Epithelial cell of prostate (primary cell): Measurements from ENCODE around the gene NINJ2.
"Not testable (repeated sequence)": the region's sequence is repeated elsewhere in the genome, so short reads cannot be mapped to it uniquely, and the experiment has no call there.

Experiments used
- DNase-seq: peaks from one replicate; pipeline ENCODE4 v3.0.0-alpha.2; 2011; ENCODE audit warnings: low read depth, low spot score
- H3K27ac ChIP-seq: fragments of 450-650 bp; 2 replicates; pipeline ENCODE4 v1.5.1; 2017; ENCODE audit warnings: mild to moderate bottlenecking

Gene NINJ2

DNA sequence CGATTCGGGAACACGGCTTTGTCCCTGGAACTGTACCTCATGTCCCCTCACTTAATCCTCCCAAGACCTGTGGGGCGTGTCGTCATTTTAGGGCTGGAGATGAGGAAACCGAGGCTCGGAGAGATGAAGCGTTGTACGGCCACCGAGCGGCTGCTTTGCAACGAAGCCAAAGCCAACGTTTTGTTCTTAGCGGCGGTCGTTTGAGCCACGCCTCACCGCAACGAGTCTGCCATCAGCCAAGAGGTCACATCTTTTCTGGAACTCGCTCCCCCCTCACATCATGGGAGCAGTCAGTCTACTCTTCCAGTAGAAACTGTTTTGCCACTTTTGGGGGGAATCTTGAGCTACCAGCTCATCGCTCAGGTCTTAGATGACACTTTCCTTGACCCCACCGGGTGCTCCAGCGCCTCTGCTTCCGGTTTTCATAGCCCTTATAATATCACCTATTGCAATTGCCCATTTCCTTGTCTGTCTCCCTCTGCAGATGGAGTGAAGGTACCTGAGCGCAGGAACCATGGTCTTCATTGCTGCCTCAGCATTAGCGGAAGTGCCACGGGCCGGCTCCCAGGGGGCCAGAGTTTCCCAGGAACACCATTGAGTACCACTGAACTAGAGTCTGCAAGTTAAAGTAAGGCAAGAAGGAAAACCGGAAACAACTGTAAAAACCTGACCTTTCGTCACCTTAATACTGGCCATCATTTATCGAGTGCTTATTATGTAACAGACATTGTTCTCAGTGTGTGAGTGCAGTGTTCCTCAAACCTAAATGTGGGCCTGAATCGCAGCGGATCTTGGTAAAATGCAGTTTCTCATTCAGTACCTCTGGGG, 19.6 kb downstream of the NINJ2 start:
- DNase-seq: no peak
- peak overlapping the region; percentile 59 for H3K27ac ChIP-seq

DNA sequence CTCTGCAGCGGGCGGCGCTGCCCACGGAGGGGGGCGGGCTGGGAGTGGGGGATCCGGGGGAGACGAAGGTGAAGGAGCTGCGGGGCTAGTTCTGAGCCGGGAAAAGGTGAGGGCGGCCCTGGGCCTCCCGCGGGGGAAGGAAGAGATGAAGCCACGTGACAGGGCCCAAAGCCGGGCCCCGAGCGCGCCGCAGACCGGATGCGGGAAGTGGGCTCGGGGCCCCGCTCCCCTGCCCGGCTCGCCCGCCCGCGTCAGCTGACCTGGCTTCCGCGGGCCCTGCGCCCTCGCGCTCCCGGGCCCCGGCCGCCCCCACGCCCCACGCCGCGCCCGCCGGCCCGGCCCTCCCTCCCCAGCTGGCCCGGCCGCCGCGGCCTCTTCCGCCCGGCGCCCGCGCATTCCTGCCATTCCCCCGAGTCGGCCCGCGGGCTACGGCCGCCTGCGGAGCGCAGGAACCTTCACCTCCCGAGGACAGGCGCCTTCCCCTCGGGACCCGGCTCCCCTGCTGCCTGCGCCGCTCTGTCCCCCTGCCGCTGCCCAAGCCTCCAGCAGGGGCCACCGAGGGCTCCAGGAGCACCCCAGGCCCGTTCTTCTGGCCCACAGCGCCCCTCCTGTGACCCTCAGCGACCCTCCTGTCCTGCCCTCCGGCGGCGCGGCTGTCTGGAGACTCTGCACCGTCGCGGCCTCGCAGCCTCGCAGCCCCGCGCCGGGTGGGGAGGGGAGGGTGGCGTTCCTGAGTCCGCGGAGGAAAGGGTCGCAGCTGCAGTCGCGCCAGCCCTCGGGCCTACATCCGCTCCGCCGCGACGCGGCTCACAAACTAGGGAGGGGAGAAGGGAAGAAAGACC, 20.4 kb downstream of the NINJ2 start:
- DNase-seq: no peak

DNA sequence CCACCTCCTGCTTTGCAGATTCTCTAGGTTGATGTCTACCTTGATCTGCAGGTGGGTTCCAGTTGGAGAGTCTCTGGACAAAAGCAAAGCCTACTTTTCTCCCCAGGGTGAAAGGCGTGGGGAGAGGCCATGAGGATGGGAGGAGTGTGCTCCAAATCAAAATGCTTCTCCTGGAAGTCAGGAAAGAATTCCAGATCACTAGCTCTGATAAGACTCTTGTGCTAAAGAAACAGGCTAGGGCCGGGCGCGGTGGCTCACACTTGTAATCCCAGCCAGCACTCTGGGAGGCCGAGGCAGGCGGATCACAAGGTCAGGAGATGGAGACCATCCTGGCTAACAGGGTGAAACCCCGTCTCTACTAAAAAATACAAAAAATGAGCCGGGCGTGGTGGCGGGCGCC, 21.9 kb downstream of the NINJ2 start:
- not testable (repeated sequence) for H3K27ac ChIP-seq, DNase-seq

More for the DNA sequence above, 20.4 kb downstream of the NINJ2 start:
- H3K27ac ChIP-seq: peak overlapping the region; percentile 59

DNA sequence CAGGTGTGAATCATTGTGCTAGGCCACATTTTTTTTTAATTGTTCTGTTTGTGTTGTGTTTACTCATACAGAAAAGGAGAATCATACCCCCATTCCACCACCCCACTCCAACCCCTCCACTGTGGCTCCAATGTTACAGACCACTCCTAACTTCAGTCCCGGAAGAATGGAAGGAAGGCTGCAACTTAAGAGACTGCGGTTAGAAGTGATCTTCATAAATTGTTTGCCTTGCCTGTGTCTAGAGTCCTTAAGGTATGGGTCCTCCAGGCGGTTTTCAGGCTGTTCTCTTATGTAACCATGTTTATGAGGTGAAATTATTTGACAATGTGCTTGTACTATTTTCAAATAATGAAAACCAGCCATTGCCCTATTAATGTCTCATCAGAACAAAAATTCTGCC, 22.5 kb downstream of the NINJ2 start:
- no peak for DNase-seq
- no peak overlapping the region for H3K27ac ChIP-seq

DNA sequence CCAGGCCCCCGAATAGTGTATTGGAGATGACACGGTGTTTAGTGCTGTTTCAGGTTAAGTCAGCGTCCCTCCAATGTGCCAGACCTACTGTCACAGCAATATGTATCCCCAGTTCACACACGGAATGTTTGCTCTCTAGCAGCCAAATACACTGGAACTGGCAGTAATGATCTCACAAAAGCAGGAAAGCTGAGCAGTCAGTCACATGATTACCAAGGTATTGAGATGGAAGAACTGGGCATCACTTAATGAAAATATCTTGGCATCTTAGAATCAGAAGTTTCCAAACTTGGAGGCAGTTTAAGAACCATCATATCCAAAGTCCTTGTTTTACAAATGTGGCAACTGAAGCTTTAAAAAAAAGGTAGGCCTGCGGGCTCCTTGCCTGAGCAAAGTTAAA, 23.3 kb downstream of the NINJ2 start:
- no peak overlapping the region for H3K27ac ChIP-seq

DNA sequence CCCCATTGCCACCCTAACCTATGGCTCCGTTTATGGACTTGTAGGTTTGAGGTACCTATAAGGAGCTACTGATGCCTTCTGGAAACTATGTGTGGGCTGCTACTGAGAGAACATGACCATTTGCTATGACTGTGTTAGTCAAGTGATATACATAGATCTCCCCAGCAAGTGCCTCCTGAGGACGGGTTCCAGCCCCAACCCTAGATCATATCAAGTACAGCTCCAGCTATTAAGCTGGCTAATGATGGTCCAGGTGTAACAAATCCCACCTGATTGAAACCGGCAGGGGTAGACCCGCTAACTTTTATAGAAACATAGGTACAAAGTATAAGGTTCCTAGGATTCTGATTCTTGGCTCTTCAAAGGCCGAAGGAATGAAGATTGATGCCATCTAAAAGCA, 23.7 kb downstream of the NINJ2 start:
- H3K27ac ChIP-seq: no peak overlapping the region
- no peak for DNase-seq

More for the DNA sequence above, 23.3 kb downstream of the NINJ2 start:
- no peak for DNase-seq

DNA sequence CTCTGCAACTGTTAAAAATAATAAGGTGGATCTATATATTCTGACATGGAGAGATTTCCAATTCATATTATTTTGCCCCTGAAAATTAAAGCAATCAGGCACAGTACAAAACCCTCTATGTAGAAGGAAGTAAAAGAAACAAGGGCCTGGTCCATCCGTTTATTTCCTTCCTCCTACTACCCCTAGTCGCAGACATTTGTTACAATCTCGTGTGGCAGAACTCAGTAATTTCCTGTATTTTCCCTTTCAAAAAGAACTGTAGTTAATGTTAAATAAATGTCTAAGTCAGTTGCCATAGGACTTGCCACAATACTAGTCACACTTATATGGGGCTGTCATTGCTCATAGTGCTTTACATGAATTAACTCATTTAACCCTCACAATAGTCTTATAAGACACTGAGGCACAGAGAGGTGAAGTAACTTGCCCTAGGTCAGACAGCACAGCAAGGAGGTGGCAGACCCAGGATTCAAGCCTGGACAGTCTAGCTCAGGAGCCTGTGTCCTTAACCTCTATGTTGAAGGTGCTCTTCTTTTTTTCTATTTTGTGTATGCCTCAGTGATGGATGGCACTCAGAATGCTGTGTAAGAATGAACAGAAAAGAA, 24.2 kb downstream of the NINJ2 start:
- DNase-seq: no peak
- no peak overlapping the region for H3K27ac ChIP-seq

DNA sequence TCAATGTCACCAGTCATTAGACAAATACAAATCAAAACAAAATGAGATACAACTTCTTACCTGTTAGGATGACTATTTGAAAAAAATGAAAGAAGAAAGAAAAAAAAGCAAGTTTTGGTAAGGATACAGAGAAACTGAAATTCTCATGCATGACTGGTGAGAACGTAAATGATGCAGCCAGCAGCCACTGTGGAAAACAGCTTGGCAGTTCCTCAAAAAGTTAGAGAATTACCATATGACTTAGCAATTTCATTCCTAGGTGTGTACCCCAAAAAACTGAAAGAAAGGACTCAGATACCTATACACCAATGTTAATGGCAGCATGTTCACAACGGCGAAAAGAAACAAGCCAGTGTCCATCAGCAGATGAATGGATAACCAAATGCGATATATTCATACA, 26.6 kb downstream of the NINJ2 start:
- DNase-seq: no peak
- H3K27ac ChIP-seq: no peak overlapping the region

DNA sequence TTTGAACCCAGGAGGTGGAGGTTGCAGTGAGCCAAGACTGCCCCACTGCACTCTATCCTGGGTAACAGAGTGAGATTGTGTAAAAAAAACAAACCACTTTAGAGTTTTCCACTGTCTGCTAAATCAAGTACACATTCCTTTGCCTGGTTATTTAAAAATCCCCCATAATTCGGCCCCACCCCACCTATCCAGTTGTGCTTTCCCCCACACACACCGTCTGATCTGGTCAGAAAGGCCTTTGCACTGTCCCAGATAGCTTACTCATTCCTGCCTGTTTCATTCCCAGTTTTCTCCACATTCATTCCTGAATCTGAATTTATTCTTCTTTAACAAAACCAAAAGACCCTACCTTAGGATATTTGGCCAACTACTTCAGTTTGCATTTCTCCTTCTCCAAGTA, 29.5 kb downstream of the NINJ2 start:
- peak overlapping the region; percentile 87 for H3K27ac ChIP-seq
- no peak for DNase-seq

DNA sequence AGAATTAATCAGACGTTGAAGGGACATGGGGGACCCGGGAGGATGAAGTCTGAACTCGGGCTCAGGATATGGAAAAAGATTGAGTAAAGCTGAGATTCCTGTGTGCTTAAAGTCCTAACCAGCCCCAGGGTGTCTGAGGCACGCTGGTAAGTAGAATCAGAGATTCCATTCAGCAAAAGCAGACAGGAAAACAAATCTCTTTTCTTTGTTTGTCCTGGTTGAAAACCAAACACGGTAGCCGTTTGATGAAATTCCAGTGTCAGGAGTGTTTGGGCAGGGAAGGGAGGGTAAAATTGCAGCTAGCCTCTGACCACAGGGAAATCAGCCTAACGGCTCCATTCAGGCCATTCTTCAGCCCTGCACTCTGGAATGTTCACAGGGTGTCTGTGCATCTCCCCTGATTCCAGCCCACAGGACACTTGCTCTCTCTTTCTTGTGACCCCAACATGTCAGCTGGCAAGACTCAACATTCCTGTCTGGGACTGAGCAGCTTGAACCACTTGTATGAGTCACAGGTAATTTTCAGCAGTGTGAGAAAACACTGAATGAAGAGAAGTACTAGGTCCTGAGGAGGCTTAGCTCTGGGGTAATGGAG, 31.0 kb downstream of the NINJ2 start:
- peak; percentile 50 for DNase-seq
- H3K27ac ChIP-seq: peak overlapping the region; percentile 87

DNA sequence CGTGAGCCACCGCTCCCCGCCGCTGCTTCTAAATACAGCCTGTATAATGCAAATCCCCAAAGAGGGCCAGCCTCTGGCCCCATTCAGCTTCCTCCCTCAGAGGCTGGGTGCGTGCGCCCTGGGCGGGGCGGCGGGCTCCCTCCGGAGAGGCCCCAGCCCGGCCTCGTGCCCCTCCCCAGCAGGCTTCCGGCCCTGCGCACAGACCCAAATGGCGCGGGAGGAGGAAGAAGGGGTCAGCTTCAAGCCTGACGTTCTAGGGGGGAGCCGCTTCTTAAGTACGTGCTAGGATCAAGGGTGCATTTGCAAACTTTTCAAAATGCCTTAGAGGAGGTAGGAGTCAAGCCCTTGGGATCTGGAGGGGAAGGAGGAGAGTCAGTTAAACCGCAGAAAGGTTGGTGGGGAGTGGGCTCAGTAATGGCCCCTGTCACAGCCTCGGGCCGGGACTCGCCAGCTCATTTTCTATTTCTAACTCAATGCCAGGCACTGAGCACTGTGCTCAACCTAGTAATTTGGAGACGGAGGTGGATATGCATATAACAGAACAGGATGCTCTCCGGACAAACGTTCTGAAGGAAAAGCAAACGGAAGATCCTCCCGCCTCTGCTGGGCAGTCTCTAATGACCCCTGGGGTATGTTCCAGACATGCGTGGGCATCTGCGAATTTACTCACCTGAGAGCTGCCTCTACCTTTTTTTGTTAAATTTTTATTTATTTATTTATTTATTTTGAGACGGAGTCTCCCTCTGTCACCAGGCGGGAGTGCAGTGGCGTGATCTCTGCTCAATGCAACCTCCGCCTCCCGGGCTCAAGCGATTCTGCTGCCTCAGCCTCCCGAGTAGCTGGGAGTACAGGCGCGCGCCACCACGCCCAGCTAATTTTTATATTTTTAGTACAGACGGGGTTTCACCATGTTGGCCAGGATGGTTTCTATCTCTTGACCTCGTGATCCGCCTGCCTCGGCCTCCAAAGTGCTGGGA, 32.3 kb downstream of the NINJ2 start:
- peak overlapping the region; percentile 87 for H3K27ac ChIP-seq
- DNase-seq: no peak

DNA sequence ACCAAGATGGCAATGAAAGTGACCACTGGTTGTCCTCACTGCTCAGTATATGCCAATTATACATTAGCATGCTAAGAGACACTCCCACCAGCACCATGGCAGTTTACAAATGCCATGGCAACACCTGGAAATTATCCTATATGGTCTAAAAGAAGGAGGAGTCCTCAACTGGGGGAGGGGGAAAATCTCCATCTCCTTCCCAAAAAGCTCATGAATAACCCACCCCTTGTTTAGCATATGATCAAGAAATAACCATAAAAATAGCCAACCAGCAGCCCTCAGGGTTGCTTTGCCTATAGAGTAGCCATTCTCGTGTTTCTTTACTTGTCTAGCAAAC, 34.5 kb downstream of the NINJ2 start:
- not testable (repeated sequence) for DNase-seq, H3K27ac ChIP-seq

DNA sequence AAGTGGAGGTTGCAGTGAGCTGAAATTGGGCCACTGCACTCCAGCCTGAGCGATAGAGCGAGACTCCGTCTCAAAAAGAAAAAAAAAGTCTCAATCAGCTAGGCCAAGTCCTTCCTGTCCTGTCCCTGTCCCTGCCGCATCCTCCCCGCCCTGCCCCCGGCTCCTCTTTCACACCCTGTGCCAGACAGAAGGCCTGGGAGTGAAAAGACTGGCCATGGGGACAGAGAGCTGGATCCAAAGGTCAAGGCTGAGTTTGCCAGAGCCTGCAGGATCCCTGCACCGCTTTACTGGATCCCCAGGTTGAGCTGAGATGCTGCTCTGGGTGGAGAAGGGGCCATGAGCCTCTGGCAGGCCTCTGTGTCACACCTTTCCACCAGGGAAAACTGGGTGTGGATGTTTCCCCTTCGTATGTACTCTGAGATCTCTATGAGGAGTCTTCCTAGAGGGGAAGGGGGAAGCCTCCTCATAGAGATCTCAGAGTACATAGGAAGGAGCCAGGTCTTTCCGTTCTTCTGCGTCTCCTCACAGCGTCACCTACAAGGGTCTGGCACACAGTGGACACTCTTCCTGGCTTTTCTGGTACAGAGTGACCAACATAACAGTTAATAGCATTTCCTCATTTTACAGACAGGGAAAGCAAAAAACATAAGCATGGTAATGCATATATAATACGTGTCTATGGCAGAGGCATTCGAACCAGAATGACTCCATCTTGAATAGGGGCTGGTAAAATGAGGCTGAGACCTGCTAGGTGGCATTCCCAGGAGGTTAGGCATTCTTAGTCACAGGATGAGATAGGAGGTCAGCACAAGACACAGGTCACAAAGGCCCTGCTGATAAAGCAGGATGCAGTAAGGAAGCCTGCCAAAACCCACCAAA, 35.1 kb downstream of the NINJ2 start:
- no peak overlapping the region for H3K27ac ChIP-seq

DNA sequence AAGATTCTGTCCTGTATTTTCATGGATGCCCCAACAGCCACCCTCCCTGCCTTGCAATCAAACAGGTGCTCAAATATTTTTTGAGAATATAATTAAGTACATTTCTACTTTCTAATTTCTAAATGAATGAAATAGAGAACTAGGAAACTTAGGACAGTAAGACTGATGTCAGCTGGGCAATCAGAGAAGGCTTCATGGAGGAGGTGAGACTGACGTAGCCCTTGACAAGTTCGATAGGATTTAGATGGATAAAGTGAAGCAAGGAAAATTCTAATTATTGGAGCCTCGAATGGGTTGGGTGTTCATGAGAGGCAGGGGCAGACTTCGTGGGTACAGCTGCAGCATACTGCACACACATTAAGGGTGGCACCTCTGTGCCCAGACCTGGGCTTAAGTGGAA, 36.0 kb downstream of the NINJ2 start:
- no peak overlapping the region for H3K27ac ChIP-seq
- DNase-seq: no peak

More for the DNA sequence above, 35.1 kb downstream of the NINJ2 start:
- DNase-seq: no peak

DNA sequence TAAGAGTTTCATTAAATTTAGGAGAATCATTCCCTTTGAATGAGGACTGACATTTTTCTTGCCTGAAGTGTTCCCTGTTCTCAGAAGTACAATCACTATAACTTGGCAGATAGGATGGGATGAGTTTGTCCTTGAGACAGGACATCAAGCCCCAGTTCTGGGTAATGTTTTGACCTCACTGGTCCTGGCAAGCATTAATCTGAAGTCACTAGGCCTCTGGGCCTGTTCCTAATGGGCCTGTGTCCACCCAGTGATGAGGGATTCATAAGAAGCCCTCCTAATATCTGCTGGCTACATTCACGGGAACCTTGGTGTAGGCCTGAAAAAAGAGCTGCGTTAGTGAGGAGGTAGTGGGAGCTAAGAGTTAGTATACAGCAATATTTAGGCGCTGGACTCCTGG, 37.2 kb downstream of the NINJ2 start:
- no peak overlapping the region for H3K27ac ChIP-seq
- DNase-seq: no peak

DNA sequence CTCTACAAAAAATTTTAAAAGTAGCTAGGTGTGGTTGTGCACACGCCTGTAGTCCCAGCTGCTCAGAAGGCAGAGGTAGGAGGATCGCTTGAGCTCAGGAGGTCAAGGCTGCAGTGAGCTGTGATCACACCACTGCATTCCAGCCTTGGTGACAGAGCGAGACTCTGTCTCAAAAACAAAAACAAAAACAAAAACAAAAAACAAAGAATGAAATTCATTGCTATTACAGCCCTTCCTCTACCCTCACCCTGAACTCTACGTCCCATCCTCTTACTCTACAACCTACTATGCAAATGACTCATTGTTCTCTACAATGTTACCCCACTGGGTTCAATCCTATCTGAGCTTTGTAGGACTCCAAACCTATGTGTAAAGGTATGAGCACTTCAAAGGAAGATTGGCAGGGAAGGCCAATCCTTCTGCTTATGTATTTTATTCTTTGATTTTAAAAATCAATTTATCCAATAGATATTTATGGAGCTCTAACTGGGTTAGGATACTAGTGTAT, 39.3 kb downstream of the NINJ2 start:
- DNase-seq: no peak

DNA sequence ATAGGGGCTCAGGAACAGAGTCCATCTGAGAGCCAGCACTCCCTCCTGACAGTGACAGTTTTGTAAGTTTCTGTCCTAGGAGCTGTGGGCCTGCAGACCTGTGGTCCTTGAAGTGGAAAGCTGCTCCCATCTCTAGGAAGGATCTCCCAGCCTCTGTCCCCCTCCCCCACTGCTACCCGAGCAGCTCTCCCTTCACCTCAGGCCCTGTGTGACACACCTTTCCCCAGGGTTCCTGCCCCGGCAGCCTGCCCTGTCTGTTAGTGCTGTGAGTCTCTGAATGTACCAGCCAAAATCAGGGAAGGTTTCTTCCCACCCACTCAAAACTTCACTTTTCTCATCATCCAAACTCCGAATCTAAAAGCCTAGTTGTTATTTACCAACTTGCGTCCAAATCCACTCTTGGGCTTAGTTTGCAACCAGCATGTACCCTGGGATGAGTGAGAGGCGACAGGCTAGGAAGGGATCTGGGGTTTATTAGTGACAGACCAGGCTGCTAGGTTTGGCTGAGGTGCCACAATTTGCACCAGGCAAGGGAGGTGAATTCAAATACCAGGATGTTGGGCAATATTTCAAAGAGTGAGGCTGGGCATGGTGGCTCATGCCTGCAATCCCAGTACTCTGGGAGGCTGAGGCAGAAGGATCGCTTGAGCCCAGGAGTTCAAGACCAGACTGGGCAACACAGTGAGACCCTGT, 39.9 kb downstream of the NINJ2 start:
- no peak overlapping the region for H3K27ac ChIP-seq
- DNase-seq: no peak

More for the DNA sequence above, 39.3 kb downstream of the NINJ2 start:
- no peak overlapping the region for H3K27ac ChIP-seq

DNA sequence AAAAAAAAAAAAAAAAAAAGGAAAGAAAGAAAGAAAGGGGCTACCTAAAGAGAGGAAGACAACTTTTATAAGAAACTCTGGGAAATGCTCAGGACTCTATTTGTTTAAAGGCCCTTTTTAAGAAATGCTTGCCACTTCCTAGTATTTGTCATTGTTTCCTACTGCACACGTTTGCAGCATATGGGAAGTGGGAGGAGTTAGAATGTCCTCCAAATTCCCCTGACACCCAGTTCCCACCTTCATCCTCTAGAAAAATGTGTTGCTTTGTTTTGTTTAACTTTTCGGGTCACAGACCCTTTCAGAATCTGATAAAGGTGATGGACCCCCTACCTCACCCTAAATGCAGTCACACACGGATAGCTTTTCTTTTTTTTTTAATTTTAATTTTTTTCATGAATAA, 40.8 kb downstream of the NINJ2 start:
- no peak overlapping the region for H3K27ac ChIP-seq
- DNase-seq: no peak
